Islet precursor cell (in vitro differentiated cells): ENCODE data around the gene SLC25A21.
"Not testable (repeated sequence)": the region's sequence is repeated elsewhere in the genome, so short reads cannot be mapped to it uniquely, and the experiment has no call there.

Source experiments
- DNase-seq: peaks from one replicate; pipeline ENCODE4 v3.0.0-alpha.2; 2018

Gene SLC25A21

GRCh38 chr14:37172024-37172869 lies at the start of gene SLC25A21:
TSS of gene SLC25A21 (minus strand) at chr14:37172606.
- peak; percentile 91 for DNase-seq

GRCh38 chr14:37221073-37221472 lies 48.7 kb upstream of the SLC25A21 start:
- no peak for DNase-seq

GRCh38 chr14:37215345-37215744 lies 42.9 kb upstream of the SLC25A21 start:
- no peak for DNase-seq

- no peak for DNase-seq
Measured at GRCh38 chr14:37213016-37213415, 40.6 kb upstream of the SLC25A21 start.

DNA sequence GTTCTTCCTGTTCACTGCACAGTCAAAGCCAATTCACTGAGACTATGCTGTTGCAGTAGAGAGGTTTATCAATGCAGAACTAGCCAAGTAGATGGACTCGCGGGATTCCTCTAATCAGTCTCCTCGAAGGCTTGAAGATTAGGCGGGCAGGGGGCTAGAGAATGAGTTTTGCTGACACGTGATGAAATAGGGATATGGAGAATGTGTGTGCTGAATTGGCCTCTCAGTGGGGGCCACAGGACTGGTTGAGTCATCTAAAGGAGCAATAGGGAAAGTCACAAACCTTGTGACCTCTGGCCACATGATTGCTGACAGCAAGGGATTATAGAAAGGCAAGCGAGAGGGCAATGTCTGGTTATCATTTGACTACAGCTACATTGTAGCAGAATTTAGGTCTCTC lies 38.0 kb upstream of the SLC25A21 start:
- no peak for DNase-seq

DNA sequence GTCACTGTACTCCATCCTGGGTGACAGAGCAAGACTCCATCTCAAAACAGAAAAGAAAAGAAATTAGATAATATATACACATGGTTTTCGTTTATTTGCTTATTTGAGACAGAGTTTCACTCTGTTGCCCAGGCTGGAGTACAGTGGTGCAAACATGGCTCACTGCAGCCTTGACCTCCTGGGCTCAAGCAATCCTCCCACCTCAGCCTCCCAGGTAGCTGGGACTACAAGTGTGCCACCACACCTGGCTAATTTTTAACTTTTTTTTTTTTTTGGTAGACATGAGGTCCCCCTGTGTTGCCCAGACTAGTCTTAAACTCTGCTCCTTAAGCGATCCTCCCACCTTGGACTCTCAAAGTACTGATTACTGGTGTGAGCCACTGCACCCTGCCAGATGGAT lies 37.2 kb upstream of the SLC25A21 start:
- DNase-seq: not testable (repeated sequence)

GRCh38 chr14:37205623-37206605 lies 33.5 kb upstream of the SLC25A21 start:
- DNase-seq: not testable (repeated sequence)

DNA sequence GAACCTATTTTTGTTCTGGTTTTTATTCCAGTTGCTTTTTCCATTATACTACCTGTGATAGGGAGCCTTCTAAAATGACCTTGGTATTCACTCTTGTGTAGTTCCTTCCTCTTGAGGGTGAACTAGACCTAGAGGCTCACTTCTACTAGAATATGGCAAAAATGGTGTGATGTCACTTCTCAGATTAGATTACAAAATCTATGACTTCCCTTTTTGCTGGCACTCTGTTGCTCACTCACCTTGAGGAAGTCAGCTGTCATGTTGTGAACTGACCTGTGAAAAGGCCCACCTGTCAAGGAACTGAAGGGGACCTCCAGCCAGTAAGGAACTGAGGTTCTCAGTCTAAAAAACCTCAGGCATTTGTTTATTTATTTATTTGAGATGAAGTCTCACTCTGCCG lies 31.0 kb upstream of the SLC25A21 start:
- no peak for DNase-seq

DNA sequence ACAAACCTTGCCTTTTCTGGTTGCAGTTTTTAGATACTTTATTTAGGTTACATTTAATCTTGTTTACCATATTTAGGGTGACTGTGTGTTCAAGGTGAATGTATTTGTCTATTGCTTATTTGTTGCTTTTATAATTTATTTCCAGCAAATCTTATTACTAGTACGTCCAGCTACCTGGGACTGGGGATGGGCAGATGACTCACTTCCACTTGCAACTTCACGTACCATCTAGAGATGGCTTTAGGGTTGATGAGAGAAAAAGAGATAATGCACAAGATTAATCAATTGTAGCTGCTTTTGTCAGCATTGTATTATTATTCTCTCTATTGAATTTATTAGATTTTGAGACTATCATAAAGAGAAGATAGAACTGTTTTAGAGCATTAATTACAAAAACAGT lies 30.4 kb upstream of the SLC25A21 start:
- no peak for DNase-seq

DNA sequence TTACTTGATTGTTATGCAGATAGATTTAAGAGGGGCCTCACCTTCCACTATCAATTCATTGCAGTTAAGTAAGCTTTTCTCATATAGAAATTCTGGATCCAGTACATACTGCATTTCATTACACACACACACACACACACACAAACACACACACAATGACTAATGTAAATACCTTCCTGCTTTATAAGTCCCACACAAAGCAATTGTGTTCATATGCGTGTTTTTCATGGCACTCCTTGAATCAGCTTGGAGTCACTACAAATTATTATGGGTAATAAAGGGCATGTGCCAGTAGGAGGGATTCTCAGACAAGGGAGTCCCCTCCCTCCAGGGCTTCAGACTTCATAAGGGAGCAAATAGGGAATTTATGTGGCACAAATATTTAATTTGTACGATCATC lies 29.9 kb upstream of the SLC25A21 start:
- DNase-seq: no peak

GRCh38 chr14:37201724-37202123 lies 29.3 kb upstream of the SLC25A21 start:
- DNase-seq: no peak

DNA sequence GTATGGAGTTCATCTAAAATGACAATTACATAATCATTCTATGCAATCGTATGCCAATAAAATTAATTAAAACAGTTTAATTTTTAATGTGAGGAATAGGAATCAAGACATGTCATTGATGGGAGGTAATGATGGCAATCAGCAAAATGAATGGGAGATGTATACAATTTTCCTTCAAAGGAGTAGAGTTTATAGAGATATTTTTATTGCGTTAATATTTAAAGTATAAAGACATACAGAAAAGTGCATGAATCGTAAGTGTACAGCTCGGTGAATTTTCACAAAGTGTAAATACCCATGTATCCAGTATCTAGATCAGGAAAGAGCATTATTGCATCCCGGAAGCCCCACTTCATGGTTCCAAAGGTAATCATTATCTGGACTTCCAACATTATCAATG lies 26.5 kb upstream of the SLC25A21 start:
- DNase-seq: no peak

- DNase-seq: no peak
Measured at GRCh38 chr14:37198273-37198598, 25.8 kb upstream of the SLC25A21 start.

DNA sequence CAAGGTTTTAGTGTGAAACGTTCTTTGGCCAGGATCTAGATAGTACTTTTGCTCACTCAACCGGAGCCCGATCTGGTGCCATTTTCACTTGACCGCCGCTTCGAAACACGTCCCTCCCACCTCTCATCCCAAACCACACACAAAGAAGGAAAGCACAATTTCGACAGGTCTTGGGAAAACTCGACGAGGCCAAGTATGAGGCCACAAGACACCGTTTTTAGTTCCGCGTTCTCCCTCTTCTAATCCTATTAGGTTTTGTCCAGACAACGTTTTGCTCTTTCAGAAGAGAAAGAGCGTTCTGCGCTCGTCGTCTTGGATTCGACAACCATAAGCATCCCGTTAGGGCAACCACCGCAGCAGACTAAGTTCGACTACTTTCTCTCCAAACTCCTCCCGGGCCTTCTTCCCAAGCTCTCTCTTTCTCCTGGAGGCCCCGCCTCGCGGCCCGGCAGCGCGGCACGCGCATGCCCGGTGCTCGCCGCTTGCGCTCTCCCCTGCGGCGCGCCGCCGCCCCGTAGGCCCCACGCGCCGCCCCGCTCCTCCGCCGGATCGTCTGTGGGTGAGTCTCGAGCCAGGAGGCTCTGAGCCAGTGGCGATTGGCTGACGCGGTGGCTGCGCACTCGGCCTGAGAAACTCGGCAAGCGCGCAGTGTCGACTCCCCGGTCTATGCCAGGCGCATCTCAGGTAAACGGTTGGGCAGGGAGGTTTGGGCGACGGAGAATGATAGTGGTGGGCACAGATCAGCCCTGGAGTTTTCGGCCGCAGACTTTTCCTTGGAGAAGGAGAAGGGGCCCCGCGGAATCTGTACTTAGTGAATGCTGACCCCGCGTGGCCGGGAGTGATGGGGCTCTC lies 25.2 kb upstream of the SLC25A21 start, which contains the start of gene MIPOL1:
TSS of gene MIPOL1 (plus strand) at position 517 of the 852 bp plus-strand sequence. CDS start 49,952 bp downstream, outside the sequence.
- DNase-seq: peak; percentile 91

DNA sequence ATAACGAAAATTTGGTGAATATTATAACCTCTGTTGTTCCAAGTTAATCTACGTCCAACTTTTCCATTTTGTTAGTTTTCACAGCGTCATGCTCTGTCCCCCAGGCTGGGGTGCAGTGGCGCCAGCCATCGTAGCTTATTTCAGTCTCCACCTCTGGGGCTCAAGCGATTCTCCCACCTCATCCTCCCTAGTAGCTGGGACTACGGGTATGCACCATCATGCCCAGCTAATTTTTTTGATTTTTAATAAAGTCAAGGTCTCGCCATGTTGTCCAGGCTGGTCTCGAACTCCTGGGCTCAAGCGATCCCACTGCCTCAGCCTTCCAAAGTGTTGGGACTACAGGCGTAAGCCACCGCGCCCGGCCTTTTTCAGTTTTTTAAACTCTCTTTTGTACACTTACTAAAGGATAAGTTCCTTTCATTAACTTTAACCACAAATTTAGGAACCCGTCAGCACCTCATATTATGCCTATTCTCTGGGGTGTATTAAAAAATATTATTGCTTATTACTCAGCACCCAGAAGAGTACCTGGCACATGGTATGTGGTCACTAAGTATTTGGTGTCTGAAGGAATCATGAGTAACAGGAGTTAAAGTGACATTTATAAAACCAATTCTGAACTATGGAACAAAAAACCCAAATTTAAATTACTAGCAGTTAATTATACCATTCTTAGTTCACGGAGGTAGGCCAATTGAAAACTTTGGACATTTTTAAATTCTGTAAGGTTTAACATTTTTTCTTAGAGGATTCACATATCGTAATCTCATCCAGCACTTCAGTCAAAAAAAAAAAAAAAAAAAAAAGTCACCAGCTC lies 24.4 kb upstream of the SLC25A21 start:
- no peak for DNase-seq

- no peak for DNase-seq
Measured at GRCh38 chr14:37195327-37195726, 22.9 kb upstream of the SLC25A21 start.

GRCh38 chr14:37194698-37195097 lies 22.3 kb upstream of the SLC25A21 start:
- DNase-seq: no peak

DNA sequence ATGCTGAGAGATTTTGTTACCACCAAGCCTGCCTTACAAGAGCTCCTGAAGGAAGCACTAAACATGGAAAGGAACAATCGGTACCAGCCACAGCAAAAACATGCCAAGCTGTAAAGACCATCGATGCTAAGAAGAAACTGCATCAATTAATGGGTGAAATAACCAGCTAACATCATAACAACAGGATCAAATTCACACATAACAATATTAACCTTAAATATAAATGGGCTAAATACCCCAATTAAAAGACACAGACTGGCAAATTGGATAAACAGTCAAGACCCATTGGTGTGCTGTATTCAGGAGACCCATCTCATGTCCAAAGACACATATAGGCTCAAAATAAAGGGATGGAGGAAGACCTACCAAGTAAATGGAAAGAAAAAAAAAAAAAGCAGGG lies 17.3 kb upstream of the SLC25A21 start:
- DNase-seq: not testable (repeated sequence)

DNA sequence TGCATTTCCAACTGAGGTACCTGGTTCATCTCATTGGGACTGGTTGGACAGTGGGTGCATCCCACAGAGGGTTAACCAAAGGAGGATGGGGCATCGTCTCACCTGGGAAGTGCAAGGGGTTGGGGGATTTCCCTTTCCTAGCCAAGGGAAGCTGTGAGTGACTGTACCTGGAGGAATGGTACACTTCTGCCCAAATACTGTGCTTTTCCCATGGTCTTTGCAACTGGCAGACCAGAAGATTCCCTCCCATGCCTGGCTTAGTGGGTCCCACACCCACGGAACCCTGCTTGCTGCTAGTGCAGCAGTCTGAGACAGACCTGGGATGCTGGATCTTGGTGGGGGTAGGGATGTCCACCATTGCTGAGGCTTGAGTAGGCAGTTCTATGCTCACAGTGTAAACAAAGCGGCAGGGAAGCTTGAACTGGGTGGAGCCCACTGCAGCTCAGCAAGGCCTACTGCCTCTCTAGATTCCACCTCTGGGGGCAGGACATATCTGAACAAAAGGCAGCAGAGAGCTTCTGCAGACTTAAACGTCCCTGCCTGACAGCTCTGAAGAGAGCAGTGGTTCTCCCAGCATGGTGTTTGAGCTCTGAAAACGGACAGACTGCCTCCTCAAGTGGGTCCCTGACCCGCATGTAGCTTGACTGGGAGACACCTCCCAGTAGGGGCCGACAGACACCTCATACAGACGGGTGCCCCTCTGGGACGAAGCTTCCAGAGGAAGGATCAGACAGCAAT lies 15.6 kb upstream of the SLC25A21 start:
- DNase-seq: not testable (repeated sequence)

DNA sequence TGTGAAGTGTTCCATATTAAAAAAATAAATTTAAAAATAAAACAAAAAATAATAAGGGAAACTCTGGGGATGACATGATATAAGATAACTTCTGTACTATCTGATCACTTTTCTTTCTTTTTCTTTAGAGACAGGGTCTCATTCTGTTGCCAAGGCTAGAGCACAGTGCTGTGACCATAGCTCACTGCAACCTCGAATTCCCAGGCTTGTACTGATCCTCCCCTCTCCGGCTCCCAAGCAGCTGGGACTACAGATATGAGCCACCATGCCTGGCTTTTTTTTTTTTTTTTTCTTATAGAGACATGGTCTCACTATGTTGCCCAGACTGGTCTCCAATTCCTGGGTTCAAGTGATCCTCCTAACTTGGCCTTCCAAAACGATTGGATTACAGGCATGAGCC lies 14.9 kb upstream of the SLC25A21 start:
- no peak for DNase-seq

- no peak for DNase-seq
Measured at GRCh38 chr14:37186865-37187264, 14.5 kb upstream of the SLC25A21 start.
